Mucosa of rectum (tissue), 2 donors: Measurements from ENCODE around the gene FDX1.

Experiments
- H3K27ac ChIP-seq, 2 donors: one replicate each; pipeline ENCODE4 v1.7.0; 2013; ENCODE audit warnings: inconsistent platforms in 2 of 2, low read depth in 2 of 2, low read length in 2 of 2
- H3K27me3 ChIP-seq, 2 donors: one replicate each; pipeline ENCODE4 v1.7.0; 2013; ENCODE audit warnings: low read length in 2 of 2; ENCODE audit not compliant: control insufficient read depth in 2 of 2, insufficient read depth in 2 of 2
- H3K36me3 ChIP-seq, 2 donors: one replicate each; pipeline ENCODE4 v1.7.0; 2013; ENCODE audit warnings: low read length in 2 of 2; ENCODE audit not compliant: control insufficient read depth in 2 of 2, insufficient read depth in 2 of 2
- H3K4me1 ChIP-seq, 2 donors: one replicate each; pipeline ENCODE4 v1.7.0; 2013; ENCODE audit warnings: low read length in 2 of 2, mild to moderate bottlenecking in 1 of 2; ENCODE audit not compliant: control insufficient read depth in 2 of 2, insufficient read depth in 2 of 2
- H3K4me3 ChIP-seq, 2 donors: one replicate each; pipeline ENCODE4 v1.7.0; 2013; ENCODE audit warnings: low read length in 2 of 2
- H3K9ac ChIP-seq, 2 donors: one replicate each; pipeline ENCODE4 v1.7.0; 2013; ENCODE audit warnings: low read length in 2 of 2, low read depth in 1 of 2, mild to moderate bottlenecking in 1 of 2
- H3K9me3 ChIP-seq, 2 donors: one replicate each; pipeline ENCODE4 v1.7.0; 2013; ENCODE audit warnings: low read length in 2 of 2; ENCODE audit not compliant: control insufficient read depth in 2 of 2
- donor health status: healthy.
- donor health status: Normal muscosa, but diverticular disease.

Gene FDX1

GRCh38 chr11:110505528-110506284 lies 76.0 kb downstream of the FDX1 start:
- Histone ChIP-seq H3K4me3 (no peak overlapping the region), H3K27me3 (no peaks in the 10 kb centered on the region), H3K9me3 (no peaks in the 10 kb centered on the region), H3K4me1 (no peaks in the 10 kb centered on the region), H3K9ac (no peak overlapping the region), H3K27ac (no peak overlapping the region), H3K36me3 (no peaks in the 10 kb centered on the region)

- no peak overlapping the region for H3K4me3 ChIP-seq
- H3K36me3 ChIP-seq = no peaks in the 10 kb centered on the region
Observed at GRCh38 chr11:110507328-110507727, 77.6 kb downstream of the FDX1 start.

GRCh38 chr11:110508786-110509185 lies 79.0 kb downstream of the FDX1 start:
- no peak overlapping the region for H3K27ac ChIP-seq
- no peak overlapping the region for H3K4me3 ChIP-seq
- H3K36me3 ChIP-seq = no peaks in the 10 kb centered on the region
- no peaks in the 10 kb centered on the region for H3K27me3 ChIP-seq
- H3K9ac ChIP-seq = no peak overlapping the region
- H3K9me3 ChIP-seq = no peaks in the 10 kb centered on the region
- H3K4me1 ChIP-seq = no peaks in the 10 kb centered on the region

More at GRCh38 chr11:110507328-110507727, 77.6 kb downstream of the FDX1 start:
- H3K27me3 ChIP-seq = no peaks in the 10 kb centered on the region
- no peaks in the 10 kb centered on the region for H3K4me1 ChIP-seq
- no peak overlapping the region for H3K27ac ChIP-seq
- H3K9me3 ChIP-seq = no peaks in the 10 kb centered on the region
- H3K9ac ChIP-seq = no peak overlapping the region

- Histone ChIP-seq H3K4me3 (no peak overlapping the region), H3K36me3 (no peaks in the 10 kb centered on the region), H3K4me1 (no peaks in the 10 kb centered on the region), H3K9ac (no peak overlapping the region), H3K27ac (no peak overlapping the region), H3K9me3 (no peaks in the 10 kb centered on the region), H3K27me3 (no peaks in the 10 kb centered on the region)
Observed at GRCh38 chr11:110509472-110509871, 79.7 kb downstream of the FDX1 start.

GRCh38 chr11:110512026-110512425 lies 82.3 kb downstream of the FDX1 start:
- Histone ChIP-seq H3K27ac (no peak overlapping the region), H3K4me3 (no peak overlapping the region), H3K9me3 (no peaks in the 10 kb centered on the region), H3K9ac (no peak overlapping the region), H3K27me3 (no peaks in the 10 kb centered on the region), H3K4me1 (no peaks in the 10 kb centered on the region), H3K36me3 (no peaks in the 10 kb centered on the region)

- no peak overlapping the region for H3K4me3 ChIP-seq
Observed at GRCh38 chr11:110513259-110513801, 83.6 kb downstream of the FDX1 start.

GRCh38 chr11:110513846-110514437 lies 84.2 kb downstream of the FDX1 start:
- Histone ChIP-seq H3K4me1 (no peaks in the 10 kb centered on the region), H3K27ac (no peak overlapping the region), H3K9ac (no peak overlapping the region), H3K27me3 (no peaks in the 10 kb centered on the region), H3K36me3 (no peaks in the 10 kb centered on the region), H3K9me3 (no peaks in the 10 kb centered on the region), H3K4me3 (no peak overlapping the region)

More at GRCh38 chr11:110513259-110513801, 83.6 kb downstream of the FDX1 start:
- no peak overlapping the region for H3K27ac ChIP-seq
- H3K9me3 ChIP-seq = no peaks in the 10 kb centered on the region
- H3K9ac ChIP-seq = no peak overlapping the region
- no peaks in the 10 kb centered on the region for H3K27me3 ChIP-seq
- no peaks in the 10 kb centered on the region for H3K36me3 ChIP-seq
- H3K4me1 ChIP-seq = no peaks in the 10 kb centered on the region
